Adrenal gland (tissue), 5 donors: Measurements from ENCODE around the gene SULF2.

ENCODE experiments used
- CTCF ChIP-seq, 6 experiments: fragments of 450-650 bp in 4 of 6; fragments of 200-600 bp in 2 of 6; sonication (generic) in 1 of 6; IDR thresholded peaks; 1 replicate in 5 of 6; 2 replicates in 1 of 6; pipeline versions ENCODE4 v1.5.1 to v1.8.0; 2016 to 2021; ENCODE audit warnings: antibody characterized with exemption in 6 of 6, mild to moderate bottlenecking in 2 of 6, moderate library complexity in 1 of 6
- POLR2A ChIP-seq, 2 donors: fragments of 450-650 bp; IDR thresholded peaks; one replicate each; pipeline ENCODE4 v1.6.1; 2017; ENCODE audit warnings: antibody characterized with exemption in 2 of 2, mild to moderate bottlenecking in 2 of 2, moderate library complexity in 1 of 2
- donor health status: DM: no; HTN: no; CAD: no.

- TF ChIP-seq CTCF (IDR thresholded peaks at IDR 0.05) (no peak), POLR2A (IDR thresholded peaks at IDR 0.05) (no peak)
Observed at GRCh38 chr20:47653869-47654268, 131.4 kb downstream of the SULF2 start.
